ENCODE measurements around the gene MAPK13. TPM values are rescaled to one million over a fixed set of nuclear protein-coding genes. Genes with fewer than 3 reads are reported as not detected.
"Not testable (repeated sequence)": the region's sequence is repeated elsewhere in the genome, so short reads cannot be mapped to it uniquely, and the experiment has no call there.

MAPK13 gene
- total RNA-seq, 1 donor from 2014 or later: 72.2 TPM

- DNase-seq (ENCODE audit: low spot score): no peak
These were observed 2.8 kb upstream of the MAPK13 start for GRCh38 chr6:36127462-36128016.

DNA sequence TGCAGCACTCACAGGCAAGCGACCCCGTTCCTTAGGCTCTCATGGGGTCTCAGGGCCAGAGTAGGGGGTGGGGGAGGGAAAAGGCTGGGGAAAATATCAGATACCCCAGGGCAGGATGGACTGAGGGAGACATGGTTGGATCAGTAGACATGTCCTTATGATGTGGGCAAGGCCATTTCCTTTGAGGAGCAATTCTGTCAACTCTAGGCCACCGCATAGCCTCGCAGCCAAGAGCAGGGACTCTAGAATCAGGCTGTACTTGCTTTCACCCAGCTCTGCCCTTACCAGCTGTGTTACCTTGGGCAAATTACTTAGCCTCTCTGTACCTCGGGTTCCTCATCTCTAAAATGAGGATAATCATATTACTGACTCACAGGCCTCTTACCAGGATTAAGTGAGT, 2.2 kb upstream of the MAPK13 start:
- DNase-seq (ENCODE audit: low spot score): no peak

DNA sequence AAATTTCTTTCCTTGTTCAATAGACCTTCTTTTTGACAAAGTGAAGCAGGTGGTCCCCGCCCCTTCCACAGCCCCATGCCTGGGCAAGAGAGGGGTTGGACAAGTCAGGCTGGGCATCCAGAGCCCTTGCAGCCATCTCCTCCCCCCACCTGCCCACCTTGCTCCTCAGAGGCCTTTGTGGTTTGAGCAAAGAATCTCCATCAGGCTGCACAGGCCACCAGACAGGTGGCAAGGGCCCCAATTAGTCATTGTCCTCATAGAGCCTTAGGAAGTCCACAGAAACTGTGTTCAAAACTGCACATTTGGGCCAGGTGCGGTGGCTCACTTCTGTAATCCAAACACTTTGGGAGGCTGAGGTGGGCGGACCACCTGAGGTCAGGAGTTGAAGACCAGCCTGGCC, 1.5 kb upstream of the MAPK13 start:
- DNase-seq (ENCODE audit: low spot score): no peak

- DNase-seq (ENCODE audit: low spot score): not testable (repeated sequence)
These were observed 979 bp upstream of the MAPK13 start for GRCh38 chr6:36129334-36129733.

DNA sequence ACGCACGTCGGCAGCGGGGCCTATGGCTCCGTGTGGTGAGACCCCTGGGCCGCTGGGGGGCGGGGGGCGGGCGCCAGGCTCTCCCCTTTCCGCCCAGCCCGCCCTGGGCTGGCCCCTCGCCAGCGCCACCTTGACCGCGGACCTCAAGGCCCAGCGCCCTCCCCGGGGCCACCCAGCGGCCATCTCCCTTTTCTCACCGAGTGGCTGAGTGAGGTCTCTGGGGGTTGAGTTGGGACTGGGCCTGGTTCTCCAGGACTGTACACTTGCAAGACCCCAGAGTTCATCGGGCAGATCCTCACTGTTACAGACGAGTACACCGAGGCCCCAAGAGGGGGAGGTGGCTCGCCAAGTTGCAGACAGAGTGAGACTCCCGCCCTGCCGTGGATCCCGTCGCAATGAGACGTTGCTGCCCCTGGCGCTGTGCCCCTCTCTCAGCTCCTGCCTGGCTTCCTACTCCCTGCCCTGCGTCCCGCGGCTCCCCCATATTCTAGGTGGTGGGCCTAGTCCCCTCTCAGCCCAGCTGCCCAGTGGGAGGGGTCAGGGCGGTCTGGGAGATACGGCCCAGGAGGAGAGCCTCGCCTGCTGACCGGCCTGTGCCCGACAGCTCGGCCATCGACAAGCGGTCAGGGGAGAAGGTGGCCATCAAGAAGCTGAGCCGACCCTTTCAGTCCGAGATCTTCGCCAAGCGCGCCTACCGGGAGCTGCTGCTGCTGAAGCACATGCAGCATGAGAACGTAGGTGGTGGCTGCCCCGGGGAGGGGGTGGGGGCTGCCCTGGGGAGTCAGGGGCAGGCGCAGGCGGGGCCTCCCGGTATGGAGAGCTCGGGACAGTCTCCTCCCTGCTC, 576 bp downstream of the MAPK13 start:
- DNase-seq (ENCODE audit: low spot score): peak; percentile 38

GRCh38 chr6:36131511-36132245, 1.4 kb downstream of the MAPK13 start:
- DNase-seq (ENCODE audit: low spot score): peak; percentile 42

DNA sequence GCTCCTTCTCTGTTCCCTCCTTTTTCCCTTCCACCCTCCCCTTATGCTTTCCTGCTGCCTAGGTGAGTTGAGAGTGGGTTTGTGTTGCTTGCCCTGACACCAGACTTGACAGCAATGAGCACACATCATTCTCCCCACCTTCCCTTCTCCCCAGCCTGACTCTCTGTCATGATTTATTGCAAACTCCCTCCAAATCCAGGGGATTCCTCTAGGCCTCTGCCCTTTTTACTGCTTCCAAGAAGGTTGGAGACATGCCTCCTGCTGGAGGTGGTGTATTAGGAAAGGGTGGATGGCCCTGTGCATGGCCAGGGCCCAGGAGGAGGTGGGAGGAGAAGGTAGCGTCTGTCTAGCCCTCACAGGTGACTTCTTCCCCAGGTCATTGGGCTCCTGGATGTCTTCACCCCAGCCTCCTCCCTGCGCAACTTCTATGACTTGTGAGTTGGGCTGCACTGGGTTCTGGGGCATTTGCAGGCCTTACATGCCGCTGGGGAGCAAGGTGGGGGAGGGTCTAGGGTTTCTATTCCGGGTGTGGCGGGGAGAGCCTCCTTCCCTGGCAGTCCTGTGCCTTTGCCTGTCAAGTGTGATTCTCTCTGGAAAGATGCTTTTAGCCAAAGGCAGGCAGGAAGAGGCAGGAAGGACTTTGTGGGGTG, 2.1 kb downstream of the MAPK13 start:
- DNase-seq (ENCODE audit: low spot score): no peak

GRCh38 chr6:36133148-36133547, 2.8 kb downstream of the MAPK13 start:
- no peak for DNase-seq (ENCODE audit: low spot score)

- no peak for DNase-seq (ENCODE audit: low spot score)
These were observed 3.6 kb downstream of the MAPK13 start for GRCh38 chr6:36133912-36134311.

GRCh38 chr6:36135053-36135731, 4.9 kb downstream of the MAPK13 start:
- DNase-seq (ENCODE audit: low spot score): no peak

DNA sequence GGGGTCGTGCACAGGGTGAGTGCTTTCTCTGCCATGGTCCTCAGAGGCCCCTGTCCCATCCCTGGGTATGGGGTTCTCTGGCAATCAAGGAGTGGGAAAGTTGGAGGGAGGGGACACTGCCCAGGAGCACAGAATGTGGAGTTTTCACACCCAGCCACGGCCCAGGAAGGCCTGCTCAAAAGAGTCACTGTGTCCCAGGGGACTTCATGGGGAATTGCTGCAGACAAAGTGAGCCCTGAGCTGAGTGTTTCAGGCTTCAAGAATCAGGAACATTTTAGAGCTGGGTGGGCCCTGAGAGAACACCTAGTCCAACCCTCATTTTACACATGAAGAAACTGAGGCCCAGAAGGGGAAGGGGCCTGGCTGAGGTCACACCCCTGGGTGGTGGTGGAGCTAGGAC, 5.7 kb downstream of the MAPK13 start:
- no peak for DNase-seq (ENCODE audit: low spot score)

DNA sequence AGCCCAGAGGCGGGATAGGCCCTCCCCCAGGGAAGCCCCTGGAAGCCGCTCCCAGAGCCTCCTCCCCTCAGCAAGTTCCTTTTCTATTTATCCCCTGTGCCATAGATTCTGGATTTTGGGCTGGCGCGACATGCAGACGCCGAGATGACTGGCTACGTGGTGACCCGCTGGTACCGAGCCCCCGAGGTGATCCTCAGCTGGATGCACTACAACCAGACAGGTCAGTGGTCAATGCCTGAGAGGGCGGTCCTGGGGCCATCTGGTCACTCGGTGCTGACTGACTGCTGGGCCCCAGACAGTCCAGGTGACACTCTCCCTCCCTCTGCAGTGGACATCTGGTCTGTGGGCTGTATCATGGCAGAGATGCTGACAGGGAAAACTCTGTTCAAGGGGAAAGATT, 6.2 kb downstream of the MAPK13 start:
- no peak for DNase-seq (ENCODE audit: low spot score)

GRCh38 chr6:36138667-36139066, 8.4 kb downstream of the MAPK13 start:
- DNase-seq (ENCODE audit: low spot score): no peak

- no peak for DNase-seq (ENCODE audit: low spot score)
These were observed 9.1 kb downstream of the MAPK13 start for GRCh38 chr6:36139431-36139830.

DNA sequence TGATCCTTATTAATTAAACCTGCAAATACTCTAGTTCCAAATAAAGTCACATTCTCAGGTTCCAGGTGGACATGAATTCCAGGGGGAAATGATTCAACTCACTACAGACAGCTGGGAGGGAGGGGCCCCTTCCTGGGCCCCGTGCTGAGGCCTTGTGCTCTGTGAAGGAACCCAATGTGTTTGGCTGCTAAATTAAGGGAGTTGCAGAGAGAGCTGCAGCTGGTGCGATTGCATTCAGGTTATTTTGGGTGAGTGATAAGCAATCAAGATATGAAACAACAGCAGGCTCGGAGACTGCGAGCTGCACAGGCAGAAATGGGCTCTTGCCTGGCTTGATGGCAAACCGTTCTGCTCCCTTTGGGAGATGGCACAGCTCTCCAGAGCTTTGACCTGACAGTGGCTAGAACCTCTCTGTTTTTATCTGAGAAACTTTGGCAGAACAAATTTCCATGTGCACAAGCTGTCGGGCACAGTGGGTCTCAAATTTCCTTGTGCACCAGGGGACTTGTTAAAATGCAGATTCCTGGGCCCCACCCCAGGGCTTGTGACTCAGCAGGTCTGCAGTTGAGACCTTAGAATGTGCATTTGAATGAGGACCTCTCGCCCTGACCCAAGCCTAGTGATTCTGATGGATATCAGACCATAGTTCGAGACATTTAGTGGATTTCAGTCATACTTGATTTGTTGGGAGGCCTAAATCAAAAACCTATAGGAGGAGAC, 9.8 kb downstream of the MAPK13 start:
- DNase-seq (ENCODE audit: low spot score): no peak

DNA sequence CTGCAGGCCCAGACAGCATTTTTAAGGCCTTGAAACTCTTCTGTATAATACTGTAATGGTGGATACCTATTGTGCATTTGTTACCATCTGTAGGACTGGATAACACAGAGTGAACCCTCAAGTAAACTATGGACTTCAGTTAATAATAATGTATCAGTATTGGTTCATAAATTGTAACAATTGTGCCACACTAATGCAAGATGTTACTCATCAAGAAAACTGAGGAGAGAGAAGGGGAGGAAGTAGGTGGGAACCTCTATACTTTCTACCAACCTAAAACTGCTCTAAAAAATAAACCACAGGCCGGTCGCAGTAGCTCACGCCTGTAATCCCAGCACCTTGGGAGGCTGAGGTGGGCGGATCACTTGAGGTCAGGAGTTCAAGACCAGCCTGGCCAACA, 10.8 kb downstream of the MAPK13 start:
- no peak for DNase-seq (ENCODE audit: low spot score)

GRCh38 chr6:36141961-36142360, 11.6 kb downstream of the MAPK13 start:
- no peak for DNase-seq (ENCODE audit: low spot score)

DNA sequence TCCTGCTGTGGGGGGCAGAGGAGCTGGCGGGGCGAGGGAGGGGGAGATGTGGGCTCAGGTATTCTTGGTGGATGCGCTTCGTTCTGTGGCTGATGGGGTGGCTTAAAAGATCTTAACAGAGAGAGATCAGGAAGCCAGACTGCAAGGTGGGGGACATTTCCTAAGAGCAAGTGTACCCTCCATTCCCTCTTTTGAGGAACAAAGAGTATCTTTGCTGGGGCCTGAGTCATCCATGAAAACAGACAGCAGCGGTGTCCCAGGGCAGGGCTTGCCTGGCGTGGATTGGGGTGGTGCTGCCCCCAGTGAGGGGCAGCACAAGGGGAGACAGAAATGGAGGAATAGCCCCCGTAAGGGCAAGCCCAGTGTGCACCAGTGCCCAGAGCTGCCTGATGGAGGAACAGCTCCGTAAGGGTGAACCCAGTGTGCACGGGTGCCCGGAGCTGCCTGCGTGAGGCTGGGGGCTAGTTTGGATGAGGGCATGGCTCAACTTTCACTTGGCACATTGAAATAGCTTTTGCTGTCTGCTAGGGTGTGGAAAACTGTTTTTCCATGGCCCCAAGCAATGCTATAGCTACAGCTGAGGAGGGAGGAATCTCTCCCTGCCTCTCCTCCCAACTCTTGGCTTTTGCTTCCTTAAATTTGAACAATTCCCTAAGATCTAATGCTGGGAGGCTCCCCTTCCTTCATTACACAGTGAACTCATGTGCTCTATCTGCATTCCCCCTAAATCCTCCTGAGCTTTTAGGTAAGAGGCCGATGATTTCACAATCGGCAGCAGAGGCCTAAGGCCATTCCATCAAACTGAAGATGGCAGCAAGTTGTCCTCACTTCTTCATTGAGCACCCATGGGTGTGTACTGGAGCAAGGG, 12.9 kb downstream of the MAPK13 start:
- no peak for DNase-seq (ENCODE audit: low spot score)

DNA sequence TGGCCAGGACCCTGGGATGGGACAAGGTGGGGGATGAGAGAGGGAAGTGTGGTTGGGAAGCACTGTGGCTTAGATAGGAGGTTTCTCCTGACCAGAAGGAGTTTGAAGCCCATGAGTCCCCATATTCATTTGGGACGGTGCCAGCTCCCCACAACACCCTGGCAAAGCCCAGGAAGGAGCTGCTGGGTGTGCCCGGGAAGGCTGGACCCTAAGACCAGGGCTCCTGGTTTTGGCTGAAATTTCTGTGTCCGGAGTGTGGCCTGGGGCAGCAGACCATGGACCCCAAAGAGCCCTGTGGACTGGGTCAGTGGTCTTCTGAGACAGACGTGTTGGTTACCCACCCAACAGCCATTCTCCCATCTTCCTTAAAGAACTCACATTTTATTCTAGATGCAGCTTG, 15.2 kb downstream of the MAPK13 start:
- DNase-seq (ENCODE audit: low spot score): no peak

DNA sequence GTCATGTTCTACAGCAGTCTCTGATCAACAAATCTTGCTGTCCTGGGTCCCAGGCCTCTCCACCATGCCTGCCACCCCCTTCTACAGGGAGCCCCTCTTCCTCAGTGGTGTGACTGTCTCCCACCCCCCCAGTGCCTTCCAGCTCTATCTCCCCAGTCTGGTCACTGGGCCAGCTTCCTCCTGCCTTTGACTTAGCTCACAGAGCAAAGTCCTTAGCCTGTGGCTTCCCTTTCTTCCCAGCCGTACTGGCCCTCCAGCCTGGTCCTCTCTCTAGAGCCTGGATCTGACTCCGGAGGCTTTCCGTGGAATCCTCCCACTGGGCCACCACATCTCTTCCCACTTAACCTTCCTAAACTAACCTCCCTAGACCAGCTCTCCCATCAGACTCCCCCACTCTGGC, 17.0 kb downstream of the MAPK13 start:
- no peak for DNase-seq (ENCODE audit: low spot score)
